NCI-H526 (cell line): ENCODE measurements around the gene UQCR10.
"Not testable (repeated sequence)": the region's sequence is repeated elsewhere in the genome, so short reads cannot be mapped to it uniquely, and the experiment has no call there.

ENCODE experiments used
- DNase-seq, 2 experiments: peaks; one replicate each; lab custom pipeline; 2025; lab: John Stamatoyannopoulos, UW

The UQCR10 gene

GRCh38 chr22:29737251-29738117, 29.7 kb upstream of the UQCR10 start:
- no peak for DNase-seq

DNA sequence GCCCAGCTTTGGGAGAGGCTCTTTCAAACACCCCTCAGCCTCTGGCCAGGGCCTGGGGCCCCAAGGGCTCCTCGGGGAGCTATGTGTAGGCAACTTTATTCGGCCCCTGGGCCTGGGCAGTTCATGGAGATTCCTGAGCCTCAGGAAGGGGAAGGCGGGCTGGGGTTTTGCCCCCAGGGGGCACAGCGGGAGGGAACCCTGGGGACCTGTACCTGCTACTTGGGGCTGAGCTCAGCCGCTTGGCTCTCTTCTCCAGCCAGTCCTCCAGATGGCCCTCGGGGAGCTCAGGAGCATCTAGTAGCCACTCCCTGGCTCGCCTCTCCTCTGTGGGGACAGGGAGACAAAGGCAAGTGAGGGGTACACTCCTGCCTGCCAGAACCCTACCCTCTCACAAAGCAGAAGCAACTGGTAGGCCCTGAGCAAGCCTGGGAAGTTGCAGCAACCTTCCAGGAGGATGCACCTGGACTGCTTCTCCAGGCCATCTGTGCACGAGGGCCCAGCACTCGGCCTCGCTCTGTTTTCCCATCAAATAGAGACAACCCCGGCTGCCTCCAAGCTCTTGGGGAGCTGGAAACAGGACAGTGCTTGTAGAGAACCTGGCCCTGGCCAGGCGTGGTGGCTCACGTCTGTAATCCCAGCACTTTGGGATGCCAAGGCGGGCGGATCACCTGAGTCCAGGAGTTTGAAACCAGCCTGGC, 28.9 kb upstream of the UQCR10 start:
- no peak for DNase-seq

GRCh38 chr22:29739346-29739875, 27.8 kb upstream of the UQCR10 start:
- DNase-seq: no peak

GRCh38 chr22:29740216-29740615, 27.0 kb upstream of the UQCR10 start:
- DNase-seq: no peak

GRCh38 chr22:29741926-29742325, 25.2 kb upstream of the UQCR10 start:
- DNase-seq: no peak

DNA sequence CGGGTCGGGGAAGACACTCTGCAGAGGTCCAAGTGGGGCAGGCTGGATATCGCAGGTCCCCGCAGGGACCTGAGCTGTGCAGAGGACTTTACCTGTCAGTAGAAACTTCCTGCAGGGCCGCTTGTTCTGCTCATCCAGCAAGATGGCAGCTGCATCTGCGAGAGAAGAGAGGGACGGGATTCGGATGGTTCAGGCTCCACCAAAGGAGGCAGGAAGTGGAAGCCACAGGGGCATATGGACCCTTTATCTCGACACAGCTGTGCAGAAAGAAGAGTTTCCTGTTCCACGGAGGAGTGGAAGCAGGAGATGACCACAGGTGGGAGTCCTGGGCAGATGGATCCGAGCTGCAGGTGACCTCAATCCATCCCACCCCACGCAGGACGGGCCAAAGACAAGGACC, 24.8 kb upstream of the UQCR10 start:
- DNase-seq: no peak

DNA sequence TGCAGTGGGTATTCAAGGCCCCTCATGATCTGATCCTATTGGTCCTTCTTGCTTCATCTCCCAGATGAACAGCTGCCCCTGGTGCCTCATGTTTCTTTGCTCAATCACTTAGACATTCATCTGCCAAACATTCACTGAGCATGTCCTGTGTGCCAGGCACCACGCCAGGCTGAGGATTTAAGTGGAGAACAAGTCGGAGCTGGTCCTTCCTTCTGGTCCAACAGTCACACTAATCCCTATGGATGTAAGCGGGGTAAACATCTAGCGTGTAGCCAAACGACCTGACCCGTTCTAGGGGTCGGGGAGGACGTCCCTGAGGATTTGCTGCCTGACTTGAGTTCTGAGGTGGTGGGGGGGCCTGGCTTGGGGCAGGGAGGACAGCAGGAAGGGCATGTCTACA, 22.3 kb upstream of the UQCR10 start:
- DNase-seq: no peak

GRCh38 chr22:29747832-29748231, 19.3 kb upstream of the UQCR10 start:
- DNase-seq: no peak

DNA sequence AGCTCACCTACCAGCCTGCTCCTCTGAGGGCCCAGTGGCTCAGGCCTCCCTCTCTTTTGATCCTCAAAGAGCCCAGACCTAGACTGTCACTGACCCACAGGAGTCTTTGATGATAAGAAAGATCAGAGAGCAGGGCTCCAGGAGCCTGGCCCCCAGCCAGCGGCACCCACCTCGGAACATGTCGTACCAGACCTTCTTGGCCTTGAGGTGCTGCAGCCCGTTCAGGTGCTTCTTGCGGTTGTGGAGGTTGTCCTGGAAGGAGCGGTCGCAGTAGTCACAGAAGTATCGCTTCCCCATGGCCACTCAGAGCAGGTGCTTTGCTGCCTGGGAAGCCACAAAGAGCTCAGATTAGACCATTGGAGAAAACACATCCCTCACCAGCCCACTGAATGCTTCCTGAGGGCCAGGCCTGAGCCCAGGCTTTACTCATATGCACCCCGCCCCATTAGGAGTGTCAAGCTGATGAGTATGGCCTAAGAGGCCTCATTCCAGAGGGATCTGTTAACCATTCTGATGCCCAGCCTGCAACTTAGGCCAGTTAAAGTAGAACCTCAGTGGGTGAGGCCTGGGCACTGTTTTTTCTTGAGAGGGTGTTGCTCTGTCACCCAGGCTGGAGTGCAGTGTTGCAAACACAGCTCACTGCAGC, 18.8 kb upstream of the UQCR10 start:
- no peak for DNase-seq

- no peak for DNase-seq
Measured at GRCh38 chr22:29750029-29750428, 17.1 kb upstream of the UQCR10 start.

- no peak for DNase-seq
Measured at GRCh38 chr22:29750559-29751538, 16.3 kb upstream of the UQCR10 start.

GRCh38 chr22:29751669-29752068, 15.5 kb upstream of the UQCR10 start:
- DNase-seq: no peak

- DNase-seq: no peak
Measured at GRCh38 chr22:29753808-29754657, 13.1 kb upstream of the UQCR10 start.

- DNase-seq: not testable (repeated sequence)
Measured at GRCh38 chr22:29754658-29755395, 12.3 kb upstream of the UQCR10 start.

DNA sequence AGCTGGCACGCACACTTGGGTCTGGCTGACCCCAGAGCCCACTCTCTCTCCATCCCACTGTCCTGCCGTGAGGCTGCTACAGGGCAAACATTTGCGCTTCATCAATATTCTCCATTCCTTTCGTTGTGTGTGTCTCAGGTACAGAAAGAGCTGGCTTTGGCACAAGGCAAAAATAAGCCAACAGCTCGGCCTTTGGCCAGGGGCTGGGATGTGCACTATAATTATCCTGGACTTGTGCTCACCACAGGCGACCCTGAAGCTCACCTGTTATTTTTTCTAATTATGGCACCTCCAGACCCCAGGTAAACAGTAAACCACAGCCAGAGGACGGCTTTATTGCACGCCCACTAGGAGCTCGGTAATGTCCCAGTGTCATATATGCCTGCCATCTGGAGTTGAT, 11.3 kb upstream of the UQCR10 start:
- no peak for DNase-seq

DNA sequence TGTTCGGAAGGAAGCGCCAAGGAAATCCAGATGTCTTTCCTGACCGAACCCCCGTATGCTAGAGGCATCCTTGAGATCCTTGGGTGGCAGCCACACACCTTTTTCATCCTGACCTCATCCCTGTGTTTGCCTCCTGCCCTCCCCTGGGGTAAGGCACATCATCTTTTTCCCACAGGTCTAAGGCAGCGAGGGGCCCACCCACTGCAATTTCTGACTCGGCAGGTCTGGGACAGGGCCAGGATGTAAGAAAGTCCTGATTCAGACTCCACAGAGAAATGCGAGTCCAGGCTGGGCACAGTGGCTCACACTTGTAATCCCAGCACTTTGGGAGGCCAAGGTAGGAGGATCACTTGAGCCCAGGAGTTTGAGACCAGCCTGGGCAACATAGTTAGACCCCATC, 10.8 kb upstream of the UQCR10 start:
- DNase-seq: no peak

DNA sequence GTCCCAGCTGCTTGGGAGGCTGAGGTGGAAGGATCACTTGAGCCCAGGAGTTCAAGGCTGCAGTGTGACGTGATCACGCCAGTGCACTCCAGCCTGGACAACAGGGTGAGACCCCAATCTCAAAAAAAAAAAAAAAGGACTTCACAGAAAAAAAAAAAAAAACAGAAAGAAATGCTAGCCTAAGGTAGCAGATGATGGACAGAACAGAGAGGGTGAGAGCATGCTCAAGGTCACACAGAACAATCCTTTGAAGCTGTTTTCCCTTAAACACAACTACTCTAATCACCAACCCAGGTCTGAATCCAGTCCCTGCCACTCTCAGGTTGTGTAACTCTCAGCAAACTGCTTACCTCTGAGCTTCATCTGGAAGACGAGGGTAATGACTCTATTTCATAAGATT, 10.1 kb upstream of the UQCR10 start:
- DNase-seq: no peak

GRCh38 chr22:29758068-29758622, 9.0 kb upstream of the UQCR10 start:
- no peak for DNase-seq

GRCh38 chr22:29758959-29759358, 8.2 kb upstream of the UQCR10 start:
- no peak for DNase-seq
